NCI-H526 treated with DMSO at 0.1 percent for 48 hours (cell line): Measurements from ENCODE around the gene FHL2.
"Not testable (repeated sequence)": the region's sequence is repeated elsewhere in the genome, so short reads cannot be mapped to it uniquely, and the experiment has no call there.

Experiments used
- DNase-seq: peaks from one replicate; lab custom pipeline; 2025; lab: John Stamatoyannopoulos, UW

Gene FHL2, protein sequence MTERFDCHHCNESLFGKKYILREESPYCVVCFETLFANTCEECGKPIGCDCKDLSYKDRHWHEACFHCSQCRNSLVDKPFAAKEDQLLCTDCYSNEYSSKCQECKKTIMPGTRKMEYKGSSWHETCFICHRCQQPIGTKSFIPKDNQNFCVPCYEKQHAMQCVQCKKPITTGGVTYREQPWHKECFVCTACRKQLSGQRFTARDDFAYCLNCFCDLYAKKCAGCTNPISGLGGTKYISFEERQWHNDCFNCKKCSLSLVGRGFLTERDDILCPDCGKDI

DNA sequence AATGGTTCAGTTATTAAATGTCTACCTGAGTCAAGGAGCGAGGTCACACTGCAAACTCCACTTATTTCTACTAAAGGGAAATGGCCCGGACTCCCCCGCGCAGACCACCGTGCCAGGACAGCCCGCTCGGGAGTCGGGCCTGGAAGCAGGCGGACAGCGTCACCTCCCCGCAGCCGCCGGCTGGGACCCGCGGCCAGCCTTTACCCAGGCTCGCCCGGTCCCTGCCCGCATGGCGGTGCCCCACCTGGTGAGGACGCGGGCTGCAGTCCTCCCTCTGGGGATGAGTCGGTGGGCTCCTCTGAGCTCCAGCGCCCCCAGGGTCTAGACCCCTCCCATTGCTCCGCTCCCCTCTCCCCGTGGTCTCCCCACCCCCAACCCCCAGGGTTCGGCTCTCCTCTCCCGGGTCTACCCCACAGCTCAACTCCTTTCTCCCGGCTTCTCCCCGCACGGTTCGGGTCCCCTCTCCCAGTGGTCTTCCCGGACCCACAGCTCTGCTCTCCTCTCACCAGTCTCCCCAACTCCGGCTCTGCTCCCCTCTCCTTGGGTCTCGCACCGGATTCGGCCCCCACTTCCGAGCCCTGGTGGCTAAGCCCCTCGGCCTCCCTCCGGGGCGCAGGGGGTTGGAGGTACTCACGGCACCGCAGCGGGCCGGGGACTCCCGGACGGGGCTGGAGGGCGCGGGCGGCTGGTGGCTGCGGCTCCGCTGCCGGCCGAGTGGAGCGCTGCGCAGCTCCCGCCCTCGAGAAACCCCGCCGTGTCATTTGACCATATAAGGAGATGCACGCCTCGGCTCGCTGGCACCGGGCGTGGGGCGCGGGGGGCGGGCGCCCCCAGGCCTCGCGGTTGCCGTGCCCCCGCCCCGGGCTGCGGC lies at the start of gene FHL2:
Gene FHL2, minus strand, starts transcription at position 716 of the 871 bp plus-strand sequence. CDS start 12,535 bp downstream, outside the sequence.
- peak; percentile 50 for DNase-seq

DNA sequence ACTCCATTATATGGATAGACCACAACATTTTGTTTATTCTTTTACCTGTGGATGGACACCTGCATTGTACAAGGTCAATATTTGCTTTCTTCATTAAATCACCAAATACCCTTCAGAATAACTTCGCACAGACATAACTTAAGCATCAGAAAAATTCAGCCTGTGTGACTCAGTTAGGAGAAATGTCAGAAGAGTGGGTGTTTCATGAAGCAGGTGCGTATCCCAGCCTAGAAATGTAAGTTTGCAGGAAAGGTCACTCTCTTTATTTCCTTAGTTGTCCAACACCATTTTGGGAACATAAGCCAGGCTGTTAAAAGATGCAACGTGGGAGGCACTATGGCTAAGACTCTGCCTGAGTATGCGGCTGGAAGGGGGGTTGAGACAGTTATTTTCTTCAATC lies 48.6 kb upstream of the FHL2 start:
- DNase-seq = no peak

DNA sequence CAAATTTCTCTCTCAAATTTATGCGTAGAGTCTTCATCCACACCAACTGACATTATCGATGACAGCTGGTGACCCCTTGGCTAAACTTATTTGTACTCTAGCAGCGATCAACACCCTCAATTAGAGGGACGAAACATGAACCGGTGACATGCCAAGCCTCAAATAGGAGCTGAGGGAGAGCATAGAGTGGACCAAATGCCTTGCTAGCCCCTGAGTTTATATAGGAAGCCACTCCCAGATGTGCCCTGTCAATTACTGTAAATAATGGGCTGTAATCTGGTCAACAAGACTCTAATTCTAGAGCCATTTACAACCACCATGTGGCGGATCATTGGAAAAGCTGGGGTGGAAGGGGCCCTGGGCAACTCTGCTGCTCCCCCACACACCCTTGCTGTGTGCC lies 47.6 kb upstream of the FHL2 start:
- DNase-seq = no peak

DNA sequence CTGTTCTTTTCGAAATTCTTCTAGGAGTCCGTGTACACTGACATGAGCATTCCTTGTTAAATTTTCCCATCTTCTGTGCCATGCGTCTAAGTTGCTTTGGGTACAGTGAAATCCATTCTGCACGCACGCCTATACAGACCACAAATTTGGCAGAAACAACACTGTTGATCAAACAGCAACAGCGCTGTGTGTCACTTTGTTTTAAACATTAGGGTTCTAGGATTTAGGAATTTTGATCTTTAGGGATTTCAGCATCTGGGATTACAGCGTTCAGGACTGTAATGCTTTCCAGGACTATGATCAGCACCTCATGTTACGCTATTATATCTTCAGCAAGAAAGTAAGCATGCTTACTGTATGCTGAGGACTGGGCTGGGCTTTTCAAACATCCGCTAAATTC lies 47.1 kb upstream of the FHL2 start:
- no peak for DNase-seq

DNA sequence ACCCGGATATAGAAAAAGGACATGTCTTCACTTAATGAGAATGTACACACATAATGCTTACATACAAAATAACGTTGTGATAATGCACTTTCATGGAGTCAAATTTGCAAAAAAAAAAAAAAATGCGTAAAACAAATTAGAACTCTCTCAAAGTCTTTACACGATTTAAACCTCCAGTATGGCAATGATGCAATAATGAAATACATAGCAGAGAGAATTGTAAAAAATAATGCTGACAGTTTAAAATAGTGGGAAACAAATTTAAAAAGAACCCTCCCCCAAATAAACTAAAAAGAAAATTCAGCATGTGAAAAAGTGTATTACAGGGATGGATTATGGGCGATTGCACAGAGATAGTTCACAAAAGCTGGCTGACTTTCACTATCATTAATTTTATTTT lies 46.6 kb upstream of the FHL2 start:
- DNase-seq = no peak

DNA sequence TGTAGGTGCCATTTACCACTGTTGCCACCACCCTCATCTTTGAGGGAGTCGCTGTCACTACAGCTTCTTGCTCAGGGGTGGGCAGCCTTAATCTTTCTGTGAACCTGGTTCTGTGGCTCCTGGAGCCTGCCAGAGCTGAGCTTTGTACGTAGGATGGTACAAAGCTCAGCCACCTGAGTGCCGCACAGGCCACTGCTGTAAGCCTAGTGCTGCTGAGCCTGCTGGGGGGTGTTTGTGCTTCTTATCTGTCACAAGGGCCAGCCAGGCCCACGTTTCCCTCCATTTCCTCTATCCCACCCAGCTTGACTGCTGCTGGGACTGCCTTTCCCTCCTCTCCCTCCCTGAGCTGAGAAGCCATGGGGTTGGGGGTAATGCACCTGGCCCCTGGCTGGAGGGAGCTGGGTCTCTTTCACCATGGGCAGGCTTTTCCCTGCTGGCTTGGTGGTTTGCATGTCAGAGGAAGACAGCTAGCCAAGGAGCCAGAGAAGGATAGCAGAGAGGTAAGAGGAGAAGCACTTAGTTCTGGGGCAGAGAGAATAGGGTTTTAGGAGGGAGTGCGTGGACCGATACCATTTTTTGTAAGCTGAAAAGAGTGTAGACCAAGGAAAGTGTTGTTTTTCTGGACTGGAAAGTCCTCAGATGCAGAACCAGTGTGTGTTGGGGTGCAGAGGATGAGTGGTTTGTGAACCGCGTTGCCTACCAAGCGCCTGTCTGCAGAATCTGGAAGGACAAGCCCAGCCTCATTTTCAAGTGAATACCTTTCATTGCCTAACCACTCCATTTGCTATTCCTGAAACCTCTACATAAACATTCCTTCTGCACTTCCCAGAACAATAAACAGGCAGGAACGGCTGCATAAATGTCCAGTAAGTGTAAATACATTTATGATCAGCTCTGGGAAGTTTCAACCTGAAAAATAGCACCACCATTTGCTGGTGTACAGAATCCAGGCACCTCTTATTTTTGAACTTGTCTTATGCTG lies 45.1 kb upstream of the FHL2 start:
- no peak for DNase-seq

DNA sequence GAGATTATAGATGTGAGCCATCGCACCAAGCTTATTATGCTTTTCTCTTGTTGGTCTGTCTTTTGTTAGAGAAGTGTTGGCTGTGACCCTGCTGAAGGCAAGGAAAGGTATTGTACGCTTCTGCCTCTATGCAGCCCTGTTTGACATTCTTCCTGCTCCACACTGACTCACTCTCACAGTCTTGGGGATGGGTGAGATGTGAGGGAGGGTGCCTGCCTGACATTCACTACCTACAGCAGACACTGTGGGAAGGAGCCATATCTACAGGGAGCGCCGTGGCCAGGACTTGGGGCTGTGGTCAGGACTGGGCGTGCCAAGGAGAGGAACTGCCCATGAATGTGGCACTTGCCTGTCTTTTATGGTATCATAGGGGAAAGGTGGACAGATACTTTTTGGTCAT lies 43.9 kb upstream of the FHL2 start:
- DNase-seq = no peak

DNA sequence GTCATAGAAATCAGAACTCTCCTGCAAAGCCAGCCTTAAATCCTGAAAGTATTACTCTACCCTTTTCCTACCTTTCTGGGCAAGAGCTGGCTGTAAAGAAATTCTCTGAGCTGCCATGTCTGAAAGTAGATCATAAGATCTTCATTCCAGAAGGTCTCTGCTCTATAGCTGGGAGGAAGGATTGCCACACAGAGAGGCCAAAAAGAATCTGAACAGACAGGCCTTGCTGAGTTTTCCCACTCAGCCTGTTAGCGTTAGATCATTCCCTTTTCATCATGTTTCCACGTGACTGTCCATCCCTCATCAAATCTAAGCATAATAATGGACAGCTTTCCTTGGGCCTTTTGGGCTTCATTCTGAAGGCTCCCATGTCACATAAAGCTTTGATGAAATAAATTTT lies 43.2 kb upstream of the FHL2 start:
- DNase-seq = no peak

DNA sequence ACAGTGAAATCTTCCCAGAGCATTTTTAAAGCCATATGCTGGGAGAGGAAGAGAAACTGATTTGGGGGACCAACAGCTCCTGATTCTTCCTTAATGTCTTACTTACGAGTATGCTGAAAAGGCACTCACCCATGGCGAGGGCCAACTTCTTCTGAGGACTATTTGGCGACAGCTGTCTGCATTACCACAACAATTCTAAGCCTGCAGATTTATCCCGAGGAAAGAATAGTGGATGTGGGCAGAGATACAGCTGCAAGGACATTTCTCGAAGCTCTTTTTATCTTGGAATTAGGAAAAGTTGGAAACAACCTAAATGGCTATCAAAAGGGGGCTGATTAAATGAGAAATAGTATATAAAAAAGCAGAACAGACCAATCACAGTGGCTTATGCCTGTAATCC lies 40.3 kb upstream of the FHL2 start:
- DNase-seq = no peak

DNA sequence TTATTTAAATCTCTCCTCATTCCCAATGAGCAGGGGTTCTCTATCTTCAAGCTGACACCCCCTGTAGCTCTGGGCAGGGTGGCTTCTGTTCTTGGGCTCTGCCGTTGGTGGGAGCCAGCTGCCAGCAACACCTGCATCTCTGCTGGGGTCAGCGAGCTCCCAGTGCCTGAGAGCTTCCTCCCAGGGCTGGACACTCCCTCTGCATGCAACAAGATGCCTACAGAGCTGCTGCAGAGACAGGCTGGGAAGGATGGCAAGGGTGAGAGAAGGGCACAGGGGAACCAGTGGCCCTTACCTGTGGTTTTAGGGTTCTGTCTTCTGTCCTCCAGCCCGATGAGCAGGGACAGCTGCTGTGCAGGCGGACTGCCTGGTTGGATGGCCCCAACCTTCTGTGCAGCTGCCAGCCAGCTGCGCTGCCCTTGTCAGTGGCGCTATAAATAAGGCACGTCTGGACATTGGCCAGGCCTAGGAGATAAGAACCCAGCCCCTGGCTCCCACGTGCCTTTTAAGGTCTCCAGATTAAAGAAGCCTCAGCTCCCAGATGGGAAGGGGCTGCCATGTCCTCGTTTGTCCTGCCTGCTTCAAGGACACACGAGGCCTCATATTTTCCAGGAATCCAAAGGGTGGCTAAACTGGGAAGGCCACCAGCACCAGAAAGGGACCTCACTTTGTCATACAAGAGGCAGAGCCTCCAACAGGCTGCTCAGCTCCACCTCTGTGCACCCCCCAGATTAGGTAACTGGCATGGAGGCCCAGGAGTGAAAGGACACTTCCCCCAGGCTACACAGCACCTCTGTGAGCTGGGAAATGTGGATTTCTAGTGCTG lies 39.5 kb upstream of the FHL2 start:
- no peak for DNase-seq

DNA sequence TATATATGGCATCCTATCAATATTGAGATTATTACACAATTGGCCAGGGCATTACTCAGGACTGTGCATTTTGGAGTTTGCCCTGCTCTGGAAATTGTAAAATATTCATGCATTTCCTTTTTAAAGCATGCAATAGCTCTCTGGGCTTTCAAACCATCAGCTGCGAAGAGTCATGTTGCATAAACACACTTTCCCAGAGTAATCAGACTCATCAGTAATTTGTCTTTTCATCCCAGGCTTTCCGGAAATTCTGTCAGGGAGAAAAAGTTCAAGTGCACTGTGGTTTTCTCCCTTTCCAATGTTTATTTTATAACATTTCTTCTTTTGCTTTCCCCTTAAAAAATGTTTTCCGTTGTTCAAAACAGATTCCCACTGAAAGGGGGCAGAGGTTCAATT lies 38.9 kb upstream of the FHL2 start:
- DNase-seq = no peak

DNA sequence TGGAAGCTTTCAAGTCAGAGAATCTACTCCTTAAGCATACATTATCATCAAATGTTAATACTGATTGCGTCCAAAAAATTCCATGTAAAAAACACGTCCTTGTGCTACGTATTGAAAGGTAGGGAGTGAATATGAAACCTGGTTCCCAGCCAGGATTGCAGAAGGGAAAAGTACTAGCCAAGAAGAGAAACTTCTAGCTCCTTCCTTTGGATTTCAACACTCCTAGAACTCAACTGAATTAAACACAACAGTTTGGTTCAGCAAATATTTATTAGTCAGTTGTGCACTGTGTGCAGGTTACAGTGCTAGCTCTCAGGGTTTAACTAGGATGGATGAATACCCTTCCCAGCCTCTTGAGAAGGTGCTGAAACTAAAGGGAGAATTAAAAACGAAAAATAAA lies 33.9 kb upstream of the FHL2 start:
- DNase-seq = no peak

DNA sequence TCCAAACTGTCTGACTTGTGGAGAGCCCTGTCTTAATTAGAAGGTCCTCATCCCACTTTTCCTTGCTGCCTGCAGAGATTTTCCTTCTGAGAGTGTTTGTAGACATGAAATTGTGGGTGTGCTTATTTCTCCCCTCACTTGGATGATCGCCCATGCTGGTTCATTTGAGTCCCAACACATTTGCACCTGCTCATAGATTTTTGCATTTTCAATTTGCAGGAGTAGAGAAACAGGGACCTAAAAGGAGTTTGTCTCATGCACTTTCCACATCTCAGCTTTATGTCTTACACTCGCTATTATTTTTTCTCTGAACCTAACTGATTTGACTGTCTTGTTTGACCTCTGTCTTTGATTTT lies 33.2 kb upstream of the FHL2 start:
- DNase-seq = no peak

DNA sequence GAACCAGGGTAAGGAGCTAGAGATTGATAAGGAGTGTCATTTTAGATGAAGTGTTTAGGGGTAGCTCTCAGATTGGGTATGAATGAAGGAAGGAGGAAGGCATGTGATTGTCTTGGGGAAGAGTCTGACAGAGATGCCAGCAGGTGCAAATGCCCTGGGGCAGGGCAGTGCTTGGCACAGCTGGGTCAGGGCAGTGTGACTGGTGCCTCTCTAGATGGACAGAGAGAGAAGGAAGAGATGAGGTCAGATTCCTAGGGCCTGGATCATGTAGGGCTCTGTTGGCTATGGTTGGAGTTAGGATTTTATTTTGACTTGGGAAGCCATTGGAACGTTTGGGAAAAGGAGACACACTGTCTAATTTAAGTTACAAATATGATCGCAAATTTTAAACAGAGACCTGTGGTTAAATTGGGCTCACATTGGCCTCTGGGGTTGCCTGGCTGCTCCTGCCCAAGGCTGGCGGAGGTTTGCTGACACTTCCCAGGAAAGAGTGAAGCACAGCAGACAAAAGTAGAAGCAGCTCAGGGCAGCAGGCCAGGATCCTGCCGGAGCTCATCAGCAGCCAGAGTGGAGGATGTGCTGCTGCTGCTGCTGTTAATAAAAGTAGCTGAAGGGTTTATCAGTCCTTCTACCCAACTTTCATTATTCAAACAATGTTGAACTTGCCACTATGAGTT lies 32.7 kb upstream of the FHL2 start:
- DNase-seq = no peak

DNA sequence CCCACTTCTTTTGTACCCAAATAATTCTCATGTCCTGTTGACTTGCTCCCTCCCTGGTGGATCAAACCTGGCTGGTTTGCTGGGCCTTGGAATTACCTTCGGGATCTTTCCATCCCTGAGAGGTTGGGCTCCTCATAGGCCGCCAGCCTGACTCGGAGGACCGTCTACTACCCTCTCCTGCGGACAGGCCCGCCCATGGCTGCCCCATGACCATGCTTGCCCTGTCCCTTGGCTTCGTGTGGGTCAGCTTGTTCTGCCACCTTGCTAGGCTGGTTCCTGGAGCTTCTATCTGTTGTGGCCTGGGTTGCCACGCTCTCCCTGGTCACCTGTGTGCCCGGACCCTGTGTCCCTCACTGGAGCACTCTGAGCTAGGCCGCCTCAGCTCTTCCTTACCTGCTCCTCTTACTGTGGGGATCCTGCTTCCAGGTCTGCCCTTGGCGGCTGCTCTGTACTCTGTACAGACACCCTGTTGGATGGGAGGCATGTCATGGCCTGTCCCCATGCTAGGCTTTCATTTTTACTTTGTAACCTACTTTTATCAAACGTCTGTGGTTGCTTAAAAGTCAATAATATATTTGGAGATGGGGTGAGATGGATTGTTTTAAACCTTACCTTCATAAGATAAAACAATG lies 29.7 kb upstream of the FHL2 start:
- no peak for DNase-seq

DNA sequence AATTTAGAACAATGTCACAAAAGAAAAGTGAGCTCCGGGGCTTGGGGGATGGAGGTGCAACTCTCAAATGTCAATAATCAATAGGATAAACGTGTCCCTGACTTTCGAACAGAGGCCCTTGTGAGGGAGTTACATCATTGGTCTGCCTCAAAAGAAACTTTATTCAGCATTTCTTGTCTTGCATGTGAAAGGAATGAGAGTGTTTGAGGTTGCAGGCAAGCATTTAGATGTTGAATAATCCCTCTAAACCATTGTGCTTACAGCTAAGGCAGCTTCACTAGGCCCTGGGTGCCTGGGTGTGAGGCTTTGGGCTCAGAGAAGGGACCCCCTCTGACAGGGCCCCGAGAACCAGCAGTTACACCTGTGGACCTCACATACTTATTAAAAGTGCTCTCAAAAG lies 28.6 kb upstream of the FHL2 start:
- no peak for DNase-seq

DNA sequence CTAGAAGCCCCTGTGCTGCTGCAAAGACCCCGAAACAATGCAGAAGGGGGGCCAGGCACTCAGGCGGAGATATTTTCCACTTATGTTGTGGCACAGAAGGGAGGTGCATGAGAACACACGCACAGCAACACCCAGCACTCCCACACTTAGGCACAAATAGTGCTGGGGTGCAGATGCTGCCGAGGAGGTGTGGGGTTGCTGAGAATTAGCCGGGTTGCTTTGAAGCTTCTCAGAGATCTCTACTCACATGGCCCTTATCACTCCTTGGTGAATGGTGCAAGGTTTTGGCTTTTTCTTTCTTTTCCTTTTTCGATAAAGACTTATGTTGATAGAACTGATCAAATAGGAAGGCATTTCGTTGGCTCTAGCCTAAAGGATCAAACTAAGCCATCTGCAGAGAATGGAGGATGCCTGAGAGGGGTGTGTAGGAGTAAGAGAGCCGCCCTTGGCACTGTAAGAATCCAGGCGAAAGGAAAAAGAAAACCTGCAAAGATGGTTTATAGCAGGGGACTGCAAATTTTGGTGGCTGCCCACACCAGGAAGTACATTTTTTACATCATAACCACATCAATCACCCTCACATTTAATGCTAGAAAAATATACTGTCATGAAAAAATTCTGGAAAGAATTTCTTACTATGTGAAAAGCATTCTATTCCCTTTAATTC lies 27.9 kb upstream of the FHL2 start:
- no peak for DNase-seq

DNA sequence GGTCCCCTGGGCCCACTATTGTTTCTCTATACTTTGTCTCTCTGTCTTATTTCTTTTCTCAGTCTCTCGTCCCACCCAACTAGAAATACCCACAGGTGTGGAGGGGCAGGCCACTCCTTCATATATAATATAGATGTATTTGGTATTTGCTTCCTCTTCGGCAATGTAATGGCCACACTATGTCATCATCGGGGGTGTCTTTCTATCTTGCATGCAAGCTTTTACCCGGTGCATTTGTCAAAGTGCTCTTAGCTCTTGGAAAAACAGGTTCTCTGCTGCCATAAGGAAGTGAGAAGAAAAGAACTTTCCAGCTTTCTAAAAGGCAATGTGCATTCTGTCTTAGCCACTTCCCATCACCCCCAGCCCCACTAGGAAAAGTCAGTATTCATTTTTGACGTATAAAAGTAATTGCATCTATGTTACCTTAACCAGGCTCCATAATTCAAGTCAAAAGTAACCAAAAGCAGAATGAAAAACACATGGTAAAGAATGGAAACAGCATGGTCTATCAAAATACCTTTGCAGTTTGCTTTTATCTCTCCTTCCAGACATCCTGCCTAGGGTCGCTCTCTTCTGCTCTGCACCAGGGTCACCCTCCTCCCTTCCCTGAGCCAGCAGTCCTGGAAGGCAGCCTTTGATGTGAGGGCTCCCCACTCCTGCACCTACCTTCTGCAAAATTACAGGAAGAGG lies 27.2 kb upstream of the FHL2 start:
- no peak for DNase-seq

DNA sequence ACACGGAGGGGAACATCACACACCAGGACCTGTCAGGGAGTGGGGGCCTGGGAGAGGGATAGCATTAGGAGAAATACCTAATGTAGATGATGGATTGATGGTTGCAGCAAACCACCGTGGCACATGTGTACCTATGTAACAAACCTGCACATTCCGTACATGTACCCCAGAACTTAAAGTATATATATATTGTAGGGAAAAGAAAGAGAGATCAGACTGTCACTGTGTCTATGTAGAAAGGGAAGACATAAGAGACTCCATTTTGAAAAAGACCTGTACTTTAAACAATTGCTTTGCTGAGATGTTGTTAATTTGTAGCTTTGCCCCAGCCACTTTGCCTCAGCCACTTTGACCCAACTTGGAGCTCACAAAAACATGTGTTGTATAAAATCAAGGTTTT lies 26.0 kb upstream of the FHL2 start:
- DNase-seq = not testable (repeated sequence)
